Measurements from ENCODE around the gene CDH20.

The CDH20 gene

DNA sequence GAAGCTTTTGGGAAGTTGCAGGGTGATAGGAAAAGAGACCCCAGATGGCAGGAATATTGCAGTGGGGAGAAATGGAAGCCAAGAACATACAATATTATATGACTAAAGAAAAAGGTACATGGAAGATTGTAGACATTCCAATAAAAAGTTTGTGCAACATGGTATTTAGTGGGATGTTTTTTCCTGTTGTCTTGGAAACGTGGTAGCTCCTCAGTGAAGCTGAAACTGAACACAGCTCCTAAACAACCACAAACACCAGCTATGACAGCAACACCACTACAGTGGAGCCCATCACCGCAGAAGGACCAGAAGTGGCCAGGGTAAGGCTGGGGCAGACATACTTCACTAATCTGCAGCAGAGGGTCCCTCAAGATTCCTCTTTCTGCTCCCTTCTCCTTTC lies 246.8 kb downstream of the CDH20 start:
- Histone ChIP-seq H3K9me3 (ENCODE audit: low read depth, low read length) (no peaks in the 10 kb centered on the region), H3K4me3 (no peak overlapping the region), H3K9ac (ENCODE audit: insufficient read length) (no peak overlapping the region), H3K36me3 (ENCODE audit: insufficient read depth, low read length) (no peaks in the 10 kb centered on the region), H3K27ac (no peak overlapping the region)
- TF ChIP-seq POLR2AphosphoS5 (IDR thresholded peaks at IDR 0.05; ENCODE audit: borderline replicate concordance, low read depth, low read length) (no peak), EZH2 (IDR thresholded peaks at IDR 0.05) (no peak), FOXP2 (optimal IDR thresholded peaks at IDR 0.05; ENCODE audit: control extremely low read depth, extremely low read length, insufficient read depth) (no peak)
- DNase-seq (ENCODE audit: low read depth, low spot score): no peak

DNA sequence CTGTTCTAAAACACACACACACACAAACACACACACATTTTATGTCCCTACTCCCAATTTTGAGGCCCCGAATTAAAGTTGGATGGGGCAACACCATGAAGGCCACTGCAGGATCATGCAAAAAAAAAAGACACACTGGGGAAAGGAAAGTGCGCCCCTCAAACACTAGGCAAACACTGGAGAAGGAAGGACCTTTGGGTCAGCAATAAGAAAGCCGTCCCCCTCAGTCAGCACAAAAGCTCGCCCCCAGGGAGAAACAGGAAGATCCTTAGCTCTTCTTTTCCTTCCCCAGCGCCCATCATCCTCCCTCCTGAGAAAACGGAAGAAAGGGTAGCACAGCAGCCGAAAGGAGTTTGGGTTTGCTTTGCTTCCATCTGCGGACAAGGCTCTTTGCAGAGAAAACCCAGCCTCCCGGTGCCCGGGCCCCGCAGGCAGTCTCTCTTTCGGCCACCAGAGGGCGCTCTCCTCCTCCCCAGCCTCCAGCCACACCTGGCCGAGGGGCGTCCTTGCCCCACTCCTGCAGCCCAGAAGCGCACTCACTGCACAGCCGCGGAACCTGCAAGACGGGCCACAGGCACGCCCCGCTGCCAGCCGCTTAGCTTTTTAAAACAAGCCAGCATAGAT lies 248.5 kb downstream of the CDH20 start:
- Histone ChIP-seq H3K36me3 (ENCODE audit: insufficient read depth, low read length) (no peaks in the 10 kb centered on the region), H3K9ac (ENCODE audit: insufficient read length) (no peak overlapping the region), H3K27ac (no peak overlapping the region), H3K9me3 (ENCODE audit: low read depth, low read length) (no peaks in the 10 kb centered on the region), H3K4me3 (peak overlapping the region; percentile 47)
- DNase-seq (ENCODE audit: low read depth, low spot score): no peak
- TF ChIP-seq EZH2 (IDR thresholded peaks at IDR 0.05): no peak
- TF ChIP-seq FOXP2 (optimal IDR thresholded peaks at IDR 0.05; ENCODE audit: control extremely low read depth, extremely low read length, insufficient read depth): no peak
- no peak for TF ChIP-seq POLR2AphosphoS5 (IDR thresholded peaks at IDR 0.05; ENCODE audit: borderline replicate concordance, low read depth, low read length)

- Histone ChIP-seq H3K4me3 (peak overlapping the region; percentile 47), H3K9ac (ENCODE audit: insufficient read length) (no peak overlapping the region), H3K36me3 (ENCODE audit: insufficient read depth, low read length) (no peaks in the 10 kb centered on the region), H3K9me3 (ENCODE audit: low read depth, low read length) (no peaks in the 10 kb centered on the region), H3K27ac (no peak overlapping the region)
- DNase-seq (ENCODE audit: low read depth, low spot score): no peak
- TF ChIP-seq EZH2 (IDR thresholded peaks at IDR 0.05): no peak
Observed at GRCh38 chr18:61582202-61582710, 249.0 kb downstream of the CDH20 start.

- H3K9me3 ChIP-seq (ENCODE audit: low read depth, low read length): no peaks in the 10 kb centered on the region
- TF ChIP-seq EZH2 (IDR thresholded peaks at IDR 0.05): no peak
- no peak for TF ChIP-seq FOXP2 (optimal IDR thresholded peaks at IDR 0.05; ENCODE audit: control extremely low read depth, extremely low read length, insufficient read depth)
- TF ChIP-seq POLR2AphosphoS5 (IDR thresholded peaks at IDR 0.05; ENCODE audit: borderline replicate concordance, low read depth, low read length): no peak
- no peak overlapping the region for H3K9ac ChIP-seq (ENCODE audit: insufficient read length)
- no peak overlapping the region for H3K27ac ChIP-seq
- H3K4me3 ChIP-seq: no peak overlapping the region
- DNase-seq (ENCODE audit: low read depth, low spot score): no peak
- H3K36me3 ChIP-seq (ENCODE audit: insufficient read depth, low read length): no peaks in the 10 kb centered on the region
Observed at GRCh38 chr18:61583548-61583947, 250.3 kb downstream of the CDH20 start.

DNA sequence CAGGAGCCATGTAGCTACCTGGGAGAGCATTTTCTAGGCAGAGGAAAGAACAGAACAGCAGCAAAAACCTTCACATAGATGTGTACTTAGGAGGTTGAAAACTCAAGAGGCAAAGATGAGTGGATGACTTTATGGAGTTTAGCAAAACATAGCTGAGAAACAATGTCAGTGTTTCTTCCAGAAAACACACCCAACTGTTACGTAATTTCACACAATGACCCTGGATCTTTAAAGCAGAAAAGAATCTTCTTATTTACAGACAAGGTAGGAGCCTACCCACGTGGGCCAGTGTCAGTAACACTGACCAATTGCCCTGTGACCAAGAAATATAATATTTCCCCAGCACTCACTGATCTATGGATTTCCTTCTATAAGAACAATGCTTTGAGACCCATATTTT lies 254.6 kb downstream of the CDH20 start:
- Histone ChIP-seq H3K9me3 (ENCODE audit: low read depth, low read length) (no peaks in the 10 kb centered on the region), H3K27ac (0 out of 2 replicates have a peak overlapping the region, but pooled peaks have one; percentile 25), H3K4me3 (no peak overlapping the region), H3K9ac (ENCODE audit: insufficient read length) (no peak overlapping the region), H3K36me3 (ENCODE audit: insufficient read depth, low read length) (no peaks in the 10 kb centered on the region)
- no peak for DNase-seq (ENCODE audit: low read depth, low spot score)
- no peak for TF ChIP-seq POLR2AphosphoS5 (IDR thresholded peaks at IDR 0.05; ENCODE audit: borderline replicate concordance, low read depth, low read length)
- TF ChIP-seq FOXP2 (optimal IDR thresholded peaks at IDR 0.05; ENCODE audit: control extremely low read depth, extremely low read length, insufficient read depth): no peak
- TF ChIP-seq EZH2 (IDR thresholded peaks at IDR 0.05): no peak

DNA sequence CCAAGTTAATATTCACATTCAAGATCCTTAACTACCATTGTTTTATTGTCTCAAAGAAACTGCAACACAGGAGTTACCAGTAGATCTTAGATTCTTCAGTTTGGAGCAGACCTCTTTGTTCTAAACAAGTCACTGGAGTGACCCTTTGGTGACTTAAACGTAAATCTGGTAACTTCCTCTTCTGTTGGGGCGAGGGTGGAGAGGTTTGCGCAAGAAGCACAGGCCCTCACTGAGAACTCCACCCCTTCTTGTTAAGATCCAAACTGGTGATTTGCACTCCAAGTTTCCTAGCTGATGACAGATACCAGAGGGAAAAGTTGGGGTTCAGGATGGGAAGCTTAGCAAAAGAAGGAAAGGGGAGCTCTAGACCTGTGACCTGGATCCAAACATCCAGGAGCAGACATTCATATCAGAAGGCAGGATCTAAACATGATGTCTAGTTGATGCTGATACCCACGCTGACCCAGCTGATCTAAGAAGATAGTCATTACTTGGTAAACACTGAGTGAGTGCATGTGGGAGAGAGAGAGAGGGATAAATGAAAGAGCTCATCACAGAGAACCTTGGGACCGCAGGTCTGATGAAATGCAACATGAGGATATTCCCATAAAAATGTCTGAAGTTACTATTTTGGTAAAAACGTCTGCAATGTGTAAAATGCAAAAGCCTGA lies 256.0 kb downstream of the CDH20 start:
- DNase-seq (ENCODE audit: low read depth, low spot score): no peak
- Histone ChIP-seq H3K27ac (no peak overlapping the region), H3K9ac (ENCODE audit: insufficient read length) (no peak overlapping the region), H3K36me3 (ENCODE audit: insufficient read depth, low read length) (no peaks in the 10 kb centered on the region), H3K9me3 (ENCODE audit: low read depth, low read length) (no peaks in the 10 kb centered on the region), H3K4me3 (no peak overlapping the region)
- TF ChIP-seq FOXP2 (optimal IDR thresholded peaks at IDR 0.05; ENCODE audit: control extremely low read depth, extremely low read length, insufficient read depth) (no peak), POLR2AphosphoS5 (IDR thresholded peaks at IDR 0.05; ENCODE audit: borderline replicate concordance, low read depth, low read length) (no peak), EZH2 (IDR thresholded peaks at IDR 0.05) (no peak)

- Histone ChIP-seq H3K27ac (no peak overlapping the region), H3K9me3 (ENCODE audit: low read depth, low read length) (no peaks in the 10 kb centered on the region), H3K36me3 (ENCODE audit: insufficient read depth, low read length) (no peaks in the 10 kb centered on the region), H3K9ac (ENCODE audit: insufficient read length) (no peak overlapping the region), H3K4me3 (no peak overlapping the region)
- TF ChIP-seq POLR2AphosphoS5 (IDR thresholded peaks at IDR 0.05; ENCODE audit: borderline replicate concordance, low read depth, low read length) (no peak), FOXP2 (optimal IDR thresholded peaks at IDR 0.05; ENCODE audit: control extremely low read depth, extremely low read length, insufficient read depth) (no peak), EZH2 (IDR thresholded peaks at IDR 0.05) (no peak)
- no peak for DNase-seq (ENCODE audit: low read depth, low spot score)
Observed at GRCh38 chr18:61589724-61590065, 256.5 kb downstream of the CDH20 start.

DNA sequence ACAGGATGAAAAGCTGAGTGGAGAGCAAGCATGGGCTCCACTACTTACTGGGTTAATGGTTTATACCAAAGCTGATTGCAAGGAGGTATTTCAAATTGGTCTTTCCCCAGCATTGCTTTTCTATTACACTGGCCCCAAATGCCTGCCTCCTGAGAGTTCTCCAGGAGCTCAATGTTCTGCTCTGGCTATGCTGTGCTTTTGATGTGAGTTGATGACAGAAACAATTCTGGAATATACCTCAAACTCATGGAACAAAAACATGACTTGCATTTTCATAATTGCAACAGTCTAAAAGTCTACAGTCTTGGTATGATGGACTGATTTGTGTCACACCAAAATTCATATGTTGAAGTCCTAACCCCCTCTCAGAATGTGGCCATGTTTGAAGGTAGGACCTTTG lies 258.0 kb downstream of the CDH20 start:
- no peak for DNase-seq (ENCODE audit: low read depth, low spot score)
- Histone ChIP-seq H3K4me3 (no peak overlapping the region), H3K9me3 (ENCODE audit: low read depth, low read length) (no peaks in the 10 kb centered on the region), H3K27ac (peak overlapping the region; percentile 13; the same call in 1 of the 2 replicates), H3K9ac (ENCODE audit: insufficient read length) (no peak overlapping the region), H3K36me3 (ENCODE audit: insufficient read depth, low read length) (no peaks in the 10 kb centered on the region)
- TF ChIP-seq EZH2 (IDR thresholded peaks at IDR 0.05) (no peak), FOXP2 (optimal IDR thresholded peaks at IDR 0.05; ENCODE audit: control extremely low read depth, extremely low read length, insufficient read depth) (no peak), POLR2AphosphoS5 (IDR thresholded peaks at IDR 0.05; ENCODE audit: borderline replicate concordance, low read depth, low read length) (no peak)

Data from SK-N-MC (cell line).